ENCODE measurements around the gene CACNB4.
"Not testable (repeated sequence)": the region's sequence is repeated elsewhere in the genome, so short reads cannot be mapped to it uniquely, and the experiment has no call there.

The CACNB4 gene

DNA sequence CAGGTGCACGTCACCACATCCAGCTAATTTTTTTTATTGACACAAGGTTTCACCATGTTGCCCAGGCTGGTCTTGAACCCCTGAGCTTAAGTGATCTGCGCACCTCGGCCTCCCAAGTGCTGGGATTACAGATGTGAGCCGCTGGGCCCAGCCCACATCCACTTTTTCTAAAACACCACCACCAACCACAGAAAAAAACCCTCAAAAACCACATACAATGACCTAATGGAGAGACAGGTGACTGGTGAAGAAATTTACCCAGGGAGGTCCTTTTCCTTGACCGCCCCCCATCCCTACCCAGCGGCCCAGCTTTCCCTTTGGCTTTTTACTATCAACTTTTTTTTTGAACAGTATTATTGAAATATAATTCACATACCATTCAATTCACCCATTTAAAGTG is 47.9 kb downstream of the CACNB4 start:
- DNase-seq (ENCODE audit: low read depth) = no peak

DNA sequence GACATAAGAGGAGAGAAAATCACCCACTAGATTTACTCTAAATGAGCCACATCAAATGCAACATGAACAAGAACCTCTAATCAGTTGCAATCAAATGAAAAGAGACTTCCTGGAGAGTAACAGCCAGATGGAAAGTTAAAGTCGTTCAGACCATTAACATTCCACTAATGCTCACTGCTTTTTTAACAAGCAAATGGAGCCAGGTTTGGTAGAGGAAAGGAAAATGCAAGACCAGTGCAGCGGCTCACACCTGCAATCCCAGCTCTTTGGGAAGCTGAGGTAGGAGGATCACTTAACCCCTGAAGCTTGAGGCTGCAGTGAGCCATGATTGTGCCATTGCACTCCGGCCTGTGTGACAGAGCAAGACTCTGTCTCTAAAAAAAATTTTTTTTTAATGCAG is 48.5 kb downstream of the CACNB4 start:
- no peak for DNase-seq (ENCODE audit: low read depth)

DNA sequence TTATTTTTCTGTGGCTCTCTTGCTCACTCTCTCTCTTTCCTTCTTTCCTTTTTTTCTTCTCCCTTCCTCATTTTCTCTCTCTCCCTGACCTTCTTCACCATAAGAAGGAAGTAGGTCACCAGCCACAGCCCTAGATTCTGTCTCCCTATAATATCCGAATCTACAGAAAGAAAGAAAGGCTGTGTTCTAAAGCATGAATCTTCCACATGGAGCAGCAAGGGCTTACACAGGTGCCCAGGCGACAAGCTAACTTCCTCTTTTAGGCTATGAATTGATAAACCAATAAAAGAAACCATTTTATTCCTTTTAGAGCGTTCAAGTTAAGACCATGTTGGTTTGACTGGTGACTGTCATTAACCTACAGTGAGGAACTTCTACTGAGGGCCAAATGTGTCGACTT is 49.3 kb downstream of the CACNB4 start:
- no peak for DNase-seq (ENCODE audit: low read depth)

DNA sequence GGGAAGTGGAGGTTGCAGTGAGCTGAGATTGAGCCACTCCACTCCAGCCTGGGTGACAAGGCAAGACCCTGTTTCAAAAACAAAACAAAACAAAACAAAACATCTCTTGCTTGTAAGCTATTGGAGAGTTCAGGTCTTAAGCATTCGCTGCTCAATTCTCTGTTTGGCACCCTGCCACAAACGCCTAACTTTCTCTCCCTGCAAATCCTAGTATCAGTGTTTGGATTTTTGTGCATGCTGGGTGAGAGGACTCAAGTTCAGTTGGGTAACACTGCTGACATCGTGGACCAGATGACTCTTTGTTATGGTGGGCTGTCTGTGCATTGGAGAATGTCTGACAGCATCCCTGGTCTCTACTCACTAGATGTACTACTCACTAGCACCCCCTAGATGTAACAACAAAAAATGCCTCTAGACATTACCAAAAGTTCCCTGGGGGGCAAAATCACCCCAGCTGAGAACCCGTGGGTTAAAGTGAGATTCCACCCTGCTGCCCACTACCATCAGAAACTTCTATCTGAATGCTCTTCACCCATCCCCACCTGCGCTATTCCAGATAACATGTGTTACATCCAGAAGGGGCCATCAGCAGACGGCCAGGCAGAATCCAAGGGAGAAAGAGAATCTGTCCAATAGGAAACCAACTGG is 50.9 kb downstream of the CACNB4 start:
- DNase-seq (ENCODE audit: low read depth) = no peak

DNA sequence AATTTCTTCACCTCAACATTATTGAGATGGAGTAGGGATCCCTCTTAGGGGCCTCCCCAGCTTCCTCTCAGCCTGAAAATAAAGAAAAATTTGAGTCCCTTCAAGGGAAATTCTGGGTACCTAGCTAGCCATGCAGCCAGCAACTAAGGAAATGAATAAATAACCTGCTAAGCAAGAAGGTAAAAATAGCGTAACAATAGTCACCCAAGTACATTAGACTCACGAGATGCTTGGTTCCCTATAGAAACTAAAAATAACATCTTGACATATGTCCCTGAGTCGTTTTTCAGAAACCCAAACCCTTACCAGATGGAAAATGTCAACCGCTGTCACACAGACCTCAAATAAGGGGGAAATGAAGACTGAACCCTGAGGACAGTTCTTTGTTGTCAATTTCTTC is 51.9 kb downstream of the CACNB4 start:
- DNase-seq (ENCODE audit: low read depth) = no peak

DNA sequence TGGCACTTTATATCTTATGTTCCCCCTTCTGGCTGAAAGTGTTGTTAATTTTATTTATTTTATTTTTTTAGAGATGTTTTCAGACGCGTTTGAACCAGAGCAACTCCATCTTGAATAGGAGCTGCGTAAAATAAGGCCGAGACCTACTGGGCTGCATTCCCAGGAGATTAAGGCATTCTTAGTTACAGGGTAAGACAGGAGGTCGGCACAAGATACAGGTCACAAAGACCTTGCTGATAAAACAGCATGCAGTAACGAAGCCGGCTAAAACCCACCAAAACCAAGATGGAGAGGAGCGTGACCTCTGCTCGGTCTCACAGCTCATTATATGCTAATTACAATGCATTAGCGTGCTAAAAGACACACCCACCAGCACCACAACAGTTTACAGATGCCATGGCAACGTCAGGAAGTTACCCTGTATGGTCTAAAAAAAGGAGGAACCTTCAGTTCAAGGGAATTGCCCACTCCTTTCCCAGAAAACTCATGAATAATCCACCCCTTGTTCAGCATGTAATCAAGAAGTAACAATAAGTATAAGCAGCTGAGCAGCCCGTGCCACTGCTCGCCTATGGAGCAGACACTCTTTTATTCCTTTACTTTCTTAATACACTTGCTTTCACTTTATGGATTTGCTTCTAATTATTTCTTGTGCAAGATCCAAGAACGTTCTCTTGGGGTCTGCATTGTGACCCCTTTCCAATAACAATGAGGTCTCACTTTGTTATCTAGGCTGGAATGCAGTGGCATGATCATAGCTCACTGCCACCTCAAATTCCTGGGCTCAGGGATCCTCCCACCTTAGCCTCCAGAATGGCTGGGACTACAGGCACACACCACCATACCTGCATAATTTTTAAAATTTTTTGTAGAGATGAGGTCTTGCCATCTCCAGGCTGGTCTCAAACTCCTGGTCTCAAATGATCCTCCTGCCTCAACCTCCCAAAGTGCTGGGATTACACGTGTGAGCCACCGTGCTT is 55.9 kb downstream of the CACNB4 start:
- DNase-seq (ENCODE audit: low read depth) = no peak

DNA sequence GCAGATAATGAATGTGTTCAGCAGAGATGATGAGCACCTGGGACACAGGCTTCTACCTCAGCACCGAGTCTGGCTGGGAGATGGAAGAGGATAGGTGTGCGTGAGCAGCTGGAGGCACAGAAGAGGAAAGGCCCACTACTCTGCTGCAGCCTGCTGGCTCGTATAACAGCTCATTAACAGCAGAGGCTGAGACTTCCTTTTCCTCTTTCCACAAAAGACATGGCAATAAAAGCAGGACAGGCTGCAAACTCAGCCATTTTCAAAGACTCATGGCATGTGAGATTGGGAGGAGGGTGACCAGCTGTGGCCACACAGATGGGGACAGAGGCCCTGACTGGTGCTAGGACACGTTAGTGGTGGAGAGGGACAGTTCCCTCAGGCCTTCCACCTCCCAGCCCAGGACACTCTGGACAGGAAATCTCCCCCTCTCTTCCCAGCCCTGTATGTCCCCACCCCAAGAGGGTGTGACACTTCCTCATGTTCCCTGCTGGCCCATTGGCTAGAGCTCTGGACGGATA is 60.3 kb downstream of the CACNB4 start:
- DNase-seq (ENCODE audit: low read depth) = no peak

DNA sequence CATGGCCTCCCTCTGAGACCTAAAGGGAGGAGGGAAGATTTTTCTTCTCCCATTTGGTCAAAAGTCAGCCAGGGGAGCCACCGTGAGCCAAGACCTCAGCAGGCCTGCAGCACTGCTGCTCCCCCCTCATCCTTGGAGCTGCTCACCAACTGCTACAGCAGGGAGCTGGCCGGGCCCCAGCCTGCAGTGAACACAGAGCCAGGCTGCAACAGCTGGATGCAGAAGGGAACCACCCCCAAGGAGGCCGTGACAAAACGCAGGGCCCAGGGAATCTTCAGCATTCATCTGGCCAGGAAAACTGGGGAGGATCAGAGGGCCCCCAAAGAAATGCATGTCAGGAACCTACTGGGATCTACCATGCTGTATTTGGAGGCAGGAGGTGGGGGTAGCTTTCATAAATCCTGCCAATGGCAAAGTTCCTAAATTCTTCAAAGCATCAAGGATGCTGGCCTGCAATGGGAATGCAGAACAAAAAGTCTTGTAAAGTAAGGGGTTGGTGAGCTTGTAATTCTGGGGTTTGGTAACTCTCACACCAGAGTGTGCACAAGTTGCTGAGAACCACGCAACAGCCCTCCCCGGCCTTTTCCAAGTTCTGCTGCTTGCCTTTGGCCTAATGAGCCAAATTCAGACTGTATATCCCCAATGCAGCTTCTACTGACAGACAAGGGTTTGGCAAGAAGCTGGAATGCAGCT is 61.0 kb downstream of the CACNB4 start:
- DNase-seq (ENCODE audit: low read depth) = no peak

DNA sequence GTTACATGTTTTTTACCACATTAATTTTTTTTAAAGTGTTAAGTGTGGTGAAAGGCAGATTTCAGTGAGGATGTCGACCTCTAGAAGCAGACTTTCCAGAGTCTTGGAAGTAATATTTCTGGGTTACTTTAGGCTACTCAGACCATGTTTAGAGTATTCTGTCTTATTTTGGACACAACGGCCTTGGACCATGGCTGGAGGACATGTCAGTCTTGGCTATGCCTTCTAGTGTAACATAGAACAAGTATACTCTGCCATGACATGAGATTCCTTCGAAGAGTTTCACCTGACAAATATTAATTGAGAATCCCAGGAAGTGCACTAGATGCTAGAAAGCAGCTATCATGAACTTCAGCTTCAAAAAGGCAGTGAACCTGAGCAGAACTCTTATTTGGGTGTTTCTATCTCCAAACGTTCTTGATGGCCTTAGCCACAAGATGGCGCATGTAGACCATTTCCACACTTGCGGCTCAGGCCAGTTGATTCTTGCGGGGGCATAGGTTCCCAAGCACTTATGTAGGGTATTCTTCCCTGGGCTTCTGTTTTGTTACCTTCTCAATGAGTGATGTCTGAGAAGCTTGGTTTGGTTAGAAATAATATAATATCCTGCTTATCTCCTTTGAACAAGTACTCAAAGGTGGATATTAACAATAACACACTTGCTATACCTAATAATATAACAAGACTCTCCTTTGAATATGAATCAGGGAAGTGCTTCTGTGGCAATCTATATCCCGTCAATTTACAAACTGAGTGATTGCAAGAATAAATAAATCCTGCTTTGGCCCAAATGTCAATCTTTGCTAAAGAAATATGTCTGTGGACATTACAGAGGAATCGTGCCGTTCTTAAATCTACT is 62.0 kb downstream of the CACNB4 start:
- peak; percentile 11 for DNase-seq (ENCODE audit: low read depth)

DNA sequence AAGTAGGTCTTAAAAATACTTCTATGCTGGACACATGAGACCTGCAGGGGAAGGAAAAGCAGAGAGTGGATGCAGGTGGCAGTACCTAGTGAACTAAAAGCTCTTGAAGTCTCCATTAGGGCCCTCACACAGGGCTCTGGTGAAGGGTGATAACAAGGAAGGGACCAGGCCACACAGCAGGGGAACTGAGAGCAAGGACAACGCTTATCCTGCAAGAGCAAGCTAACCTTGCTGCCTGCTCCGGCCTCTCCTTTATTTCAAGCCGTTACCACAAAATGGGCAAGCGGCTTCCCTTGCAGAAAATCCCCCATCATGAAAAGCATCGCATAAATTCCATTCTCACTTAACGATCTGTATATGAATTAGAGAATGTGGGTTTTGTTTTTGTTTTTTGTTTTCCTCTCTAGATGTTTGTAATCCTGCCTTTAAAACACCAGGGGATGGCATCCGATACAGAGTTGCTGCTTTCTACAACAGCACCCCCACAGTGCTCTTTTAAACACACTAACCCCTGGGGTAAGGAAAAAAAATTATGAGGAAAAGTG is 64.5 kb downstream of the CACNB4 start:
- no peak for DNase-seq (ENCODE audit: low read depth)

DNA sequence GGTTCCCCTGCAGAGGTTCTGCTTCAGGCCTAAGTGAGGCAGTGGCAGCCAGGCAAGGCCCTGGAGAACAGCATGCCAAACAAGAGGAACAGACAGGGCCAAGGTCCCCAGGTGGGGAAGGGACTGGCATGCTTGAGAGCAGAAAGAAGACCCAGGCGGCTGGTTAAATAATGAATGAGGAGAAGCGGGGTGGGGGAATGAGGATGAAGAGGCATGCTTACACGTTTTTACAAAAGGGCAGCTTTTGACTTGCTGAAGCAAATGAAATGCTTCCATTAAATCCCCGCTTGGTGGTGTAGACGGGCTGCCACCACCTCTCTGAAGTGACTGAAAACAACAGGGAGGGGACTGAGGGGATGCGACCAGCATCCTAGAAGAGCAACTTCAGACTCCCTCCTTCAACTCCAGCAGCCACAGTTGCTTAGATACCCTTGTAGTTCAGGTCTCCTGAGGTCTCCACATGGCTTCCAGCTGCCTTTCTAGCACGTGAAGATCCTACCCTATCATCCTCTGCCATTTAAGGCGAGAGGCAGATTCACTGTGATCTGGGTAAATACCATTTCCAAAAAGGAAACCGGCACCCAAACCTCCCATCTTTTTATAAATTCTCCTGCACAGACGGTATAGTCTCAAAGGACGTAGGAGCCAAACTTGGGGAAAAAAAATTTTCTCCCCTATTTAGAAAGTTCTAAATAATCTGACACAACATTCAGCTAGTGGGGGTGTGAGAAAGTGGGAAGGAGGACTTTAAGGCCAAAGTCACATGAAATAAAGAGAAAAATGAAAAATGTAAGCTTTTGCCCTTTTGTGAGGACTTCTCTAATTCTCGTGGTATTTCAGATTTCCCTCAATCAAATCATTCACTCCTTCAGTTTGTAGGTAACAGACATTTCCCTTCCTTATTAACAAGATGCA is 65.6 kb downstream of the CACNB4 start:
- DNase-seq (ENCODE audit: low read depth) = no peak

DNA sequence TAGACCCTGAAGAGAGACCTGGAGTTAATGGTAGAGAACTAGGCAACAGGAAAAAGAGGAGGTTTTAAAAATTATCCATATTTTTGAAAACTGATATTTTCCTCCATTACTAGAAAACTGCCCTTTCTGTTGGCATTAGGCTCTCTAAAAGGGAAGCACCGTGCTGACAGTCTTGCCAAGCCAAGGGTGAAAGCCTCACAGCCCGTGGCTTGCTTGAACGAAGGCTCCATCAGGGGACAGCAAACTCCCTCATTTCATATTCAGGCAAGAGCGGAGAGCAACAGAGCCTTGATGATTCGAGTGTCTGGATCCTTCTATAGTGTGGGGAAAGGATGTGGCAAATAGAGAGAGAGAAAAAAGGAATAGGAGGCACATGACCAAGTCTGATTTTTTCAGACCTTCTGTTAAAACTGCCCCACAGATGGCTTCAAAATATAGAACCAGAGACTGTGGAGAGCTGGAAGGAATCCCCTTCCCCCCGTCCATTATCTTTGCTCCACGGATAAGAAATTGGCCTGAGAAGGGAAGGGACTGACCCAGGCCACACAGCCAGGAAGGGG is 67.0 kb downstream of the CACNB4 start:
- DNase-seq (ENCODE audit: low read depth) = no peak

DNA sequence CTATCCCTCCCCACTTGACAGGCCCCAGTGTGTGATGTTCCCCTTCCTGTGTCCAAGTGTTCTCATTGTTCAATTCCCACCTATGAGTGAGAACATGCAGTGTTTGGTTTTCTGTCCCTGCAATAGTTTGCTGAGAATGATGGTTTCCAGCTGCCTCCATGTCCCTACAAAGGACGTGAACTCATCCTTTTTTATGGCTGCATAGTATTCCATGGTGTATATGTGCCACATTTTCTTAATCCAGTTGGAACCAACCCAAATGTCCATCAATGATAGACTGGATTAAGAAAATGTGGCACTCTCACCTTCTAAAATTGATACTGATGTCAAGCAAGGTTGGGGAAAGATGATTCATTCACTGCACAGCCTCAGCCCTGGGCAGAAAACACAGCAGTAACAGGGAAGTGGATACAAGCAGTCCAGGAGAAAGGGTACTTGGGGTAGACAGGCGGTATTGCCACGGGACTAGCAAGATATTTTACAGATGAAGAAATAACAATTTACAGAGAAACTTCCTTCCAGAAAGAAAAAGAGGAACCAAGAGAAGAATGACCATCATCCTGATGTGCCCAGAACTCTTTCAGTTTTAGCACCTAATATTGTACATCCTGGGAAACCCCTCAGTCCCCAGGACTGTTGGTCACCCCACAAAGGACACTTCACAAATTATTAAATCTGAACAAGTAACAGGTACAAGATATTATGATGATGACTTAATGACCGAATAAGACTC is 68.1 kb downstream of the CACNB4 start:
- DNase-seq (ENCODE audit: low read depth) = not testable (repeated sequence)

DNA sequence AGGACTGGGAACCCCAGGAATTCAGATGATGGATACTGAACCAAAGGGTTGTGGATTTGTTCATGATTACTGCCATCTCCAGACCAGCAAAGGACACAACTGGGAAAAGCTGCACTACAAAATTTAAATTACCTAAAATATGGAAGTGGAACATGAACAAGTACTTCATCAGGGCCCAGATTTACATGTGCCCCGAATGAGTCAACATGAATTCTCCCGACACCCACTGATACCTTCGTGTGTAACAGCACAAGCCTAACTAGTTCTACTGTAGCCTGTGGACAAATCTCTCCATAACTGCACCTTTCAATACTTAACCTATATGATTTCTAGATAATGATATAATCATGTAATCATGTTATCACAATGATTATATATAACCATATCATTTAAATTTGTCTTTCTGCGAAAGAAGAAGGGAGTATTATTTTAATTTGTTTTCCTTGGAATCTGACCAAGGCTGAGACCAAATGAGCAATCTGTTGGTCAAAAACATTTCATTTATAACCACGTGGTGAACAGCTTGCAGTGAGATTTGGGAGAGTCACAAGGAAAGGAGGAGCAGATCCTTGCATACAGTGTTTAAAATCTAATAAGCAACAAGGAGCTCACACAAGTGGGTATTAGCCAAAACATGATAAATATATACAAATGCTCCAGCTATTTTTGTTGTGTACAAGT is 70.5 kb downstream of the CACNB4 start:
- no peak for DNase-seq (ENCODE audit: low read depth)

DNA sequence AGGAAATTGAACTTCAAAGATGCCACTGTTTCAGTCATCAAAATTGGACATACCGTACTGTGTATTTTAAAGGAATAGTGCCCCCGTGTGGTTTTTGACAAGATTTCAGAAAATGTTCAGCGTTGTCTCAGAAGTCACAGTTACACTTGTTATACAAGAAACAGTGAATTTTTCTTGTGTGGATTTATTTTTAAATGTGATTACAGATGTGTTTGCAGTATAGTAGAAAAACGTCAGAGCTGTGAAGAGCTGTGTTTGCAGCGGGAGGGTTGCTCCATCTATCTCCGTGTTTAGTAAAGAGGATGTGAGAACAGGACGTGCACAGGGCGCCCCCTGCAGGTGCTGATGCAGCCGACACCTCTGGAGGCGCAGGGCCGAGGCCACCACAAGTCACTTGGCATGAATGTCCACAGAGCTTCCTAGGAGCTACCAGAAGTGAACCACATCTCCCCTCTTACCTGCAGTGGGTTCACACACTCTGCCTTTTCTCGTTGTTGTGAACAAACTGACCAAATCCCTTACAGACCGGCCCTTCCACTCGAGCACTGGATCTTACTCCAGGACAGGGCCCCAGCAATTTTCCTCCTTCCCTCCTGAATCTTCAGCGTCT is 73.1 kb downstream of the CACNB4 start:
- DNase-seq (ENCODE audit: low read depth) = peak; percentile 70

DNA sequence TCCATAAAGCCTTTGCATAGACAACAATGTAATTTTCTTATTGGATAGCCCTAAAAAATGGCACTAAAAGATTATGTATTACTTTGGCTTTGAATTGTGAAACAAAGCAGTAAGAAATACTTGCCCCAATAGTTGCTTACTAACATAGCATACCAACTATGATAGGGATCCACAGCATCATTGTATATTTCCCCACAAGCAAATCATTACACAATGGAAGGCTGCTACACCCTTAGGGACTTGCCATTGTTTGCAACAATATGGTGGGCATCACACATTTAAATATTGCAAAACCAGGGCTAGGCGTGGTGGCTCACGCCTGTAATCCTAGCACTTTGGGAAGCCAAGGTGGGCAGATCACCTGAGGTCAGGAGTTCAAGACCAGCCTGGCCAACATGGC is 74.4 kb downstream of the CACNB4 start:
- no peak for DNase-seq (ENCODE audit: low read depth)

DNA sequence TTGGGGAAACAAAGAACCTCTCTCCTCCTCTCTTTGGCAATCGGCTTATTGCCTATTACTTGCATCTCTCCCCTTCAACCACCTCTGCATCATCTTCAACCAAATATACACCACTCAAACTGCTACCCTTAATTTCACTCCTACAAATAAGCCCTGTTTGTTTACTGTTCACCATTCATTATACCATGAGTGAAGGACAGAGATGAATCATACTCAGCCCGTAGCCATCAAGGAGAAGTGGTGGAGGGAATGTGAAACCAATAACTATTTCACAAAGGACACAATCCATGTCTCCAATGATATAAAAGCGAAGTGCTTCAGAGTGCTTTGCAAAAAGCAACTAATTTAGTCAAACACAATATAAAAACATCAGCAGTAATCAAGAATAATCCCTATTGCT is 76.8 kb downstream of the CACNB4 start:
- DNase-seq (ENCODE audit: low read depth) = no peak

DNA sequence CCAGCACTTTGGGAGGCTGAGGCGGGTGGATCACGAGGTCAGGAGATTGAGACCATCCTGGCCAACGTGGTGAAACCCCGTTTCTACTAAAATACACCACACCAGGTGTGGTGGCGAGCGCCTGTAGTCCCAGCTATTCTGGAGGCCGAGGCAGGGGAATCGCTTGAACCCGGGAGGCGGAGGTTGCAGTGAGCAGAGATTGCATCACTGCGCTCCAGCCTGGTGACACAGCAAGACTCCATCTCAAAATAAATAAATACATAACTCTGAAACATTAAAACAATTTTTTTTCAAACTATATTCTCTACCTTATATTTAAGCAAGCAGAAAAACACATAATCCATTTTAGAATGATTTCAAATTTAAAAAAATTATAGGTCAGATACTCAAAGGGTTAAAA is 77.8 kb downstream of the CACNB4 start:
- DNase-seq (ENCODE audit: low read depth) = not testable (repeated sequence)

All from activated gamma-delta T cell treated with anti-CD3 and anti-CD28 coated beads, Interleukin-2, amount 50 U/mL, for 16 hours (primary cell).